H1 (cell line): ENCODE results near the gene TTBK2. TPM values are rescaled to one million over a fixed set of nuclear protein-coding genes. Genes with fewer than 3 reads are reported as not detected.

Source experiments
- CTCF ChIP-seq, 3 experiments: IDR thresholded peaks; 1 replicate in 2 of 3; 2 replicates in 1 of 3; pipeline versions ENCODE4 v1.5.1 to v1.6.1; 2011; ENCODE audit warnings: low read length in 3 of 3, mild to moderate bottlenecking in 3 of 3, inconsistent platforms in 2 of 3, low read depth in 1 of 3, moderate library complexity in 1 of 3; ENCODE audit not compliant: insufficient read depth in 1 of 3; ENCODE audit errors: control extremely low read depth in 1 of 3
- RFX5 ChIP-seq: IDR thresholded peaks from 2 replicates; pipeline ENCODE4 v1.6.1; 2011; ENCODE audit warnings: low read depth, low read length, improper control_type of control experiment, borderline replicate concordance
- polyA plus RNA-seq, 7 experiments: library from polyadenylated mRNA; depleted of rRNA in 3 of 7; stranded (reverse) in 5 of 7; unstranded in 2 of 7; fragments of >200 nt in 5 of 7; fragments of 200-250 nt in 2 of 7; gene quantifications; 1 replicate in 5 of 7; 2 replicates in 1 of 7; 4 replicates in 1 of 7; pipeline versions ENCODE4 v1.2.1 to v1.2.3, GENCODE V29; 2011 to 2013; ENCODE audit warnings: missing spikeins in 2 of 7, mixed read lengths in 2 of 7
- total RNA-seq: library from RNA; stranded (reverse); fragmentation: NEBNext Ultra II Directional; extraction: Animal tissue kit (Norgen Biotek cat#: 25700); gene quantifications from 2 replicates; pipeline ENCODE4 v1.2.1, GENCODE V29; 2021

Gene TTBK2
- total and polyA plus RNA-seq, 2 of the 8 experiments (the other 6 are each of a cell fraction or from before 2014, with no cell fraction given), result 2.7 to 18.2 TPM

DNA sequence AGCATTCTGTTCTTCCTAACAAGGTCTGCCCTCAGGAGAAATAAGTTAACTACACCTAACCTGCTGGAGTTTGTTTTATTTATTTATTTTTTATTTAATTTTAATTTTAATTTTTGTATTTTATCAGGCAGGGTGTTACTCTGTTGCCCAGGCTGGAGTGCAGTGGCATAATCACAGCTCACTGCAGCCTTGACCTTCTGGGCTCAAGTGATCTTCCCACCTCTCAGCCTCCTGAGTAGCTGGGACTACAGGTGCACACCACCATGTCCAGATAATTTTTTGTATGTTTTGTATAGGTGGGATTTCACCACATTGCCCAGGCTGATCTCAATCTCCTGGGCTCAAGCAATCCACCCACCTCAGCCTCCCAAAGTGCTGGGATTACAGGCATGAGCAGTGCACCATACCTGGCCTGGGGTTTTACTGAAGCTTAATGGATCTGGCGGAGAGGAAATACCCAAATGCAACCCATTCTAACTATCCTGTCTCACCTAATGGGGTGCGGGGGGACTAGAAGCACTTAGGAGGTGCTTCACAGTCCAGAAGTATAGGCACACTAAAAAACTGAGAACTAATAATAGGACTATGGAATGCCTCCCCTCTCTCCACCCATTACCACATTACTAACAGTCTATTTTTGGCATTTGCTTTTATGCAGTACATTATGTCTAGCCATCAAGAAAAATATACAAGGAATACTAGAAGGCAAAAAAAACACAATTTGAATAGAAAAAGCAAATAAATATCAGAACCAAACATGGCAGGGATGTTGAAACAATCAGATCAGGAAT lies 61.4 kb downstream of the TTBK2 start (continued):
- TF ChIP-seq CTCF (IDR thresholded peaks at IDR 0.05; ENCODE audit: control extremely low read depth in 1 of 3, insufficient read depth in 1 of 3, low read depth in 1 of 3, low read length in 3 of 3) (no peak), RFX5 (no peak)
